LNCAP (cell line): Measurements from ENCODE around the gene MYCBP2.

Experiments
- TF ChIP-seq, protein P1 (sequence below): fragments of 450-650 bp; IDR thresholded peaks from 2 replicates; pipeline ENCODE4 v1.5.1; 2017; ENCODE audit warnings: mild to moderate bottlenecking

Gene MYCBP2

DNA sequence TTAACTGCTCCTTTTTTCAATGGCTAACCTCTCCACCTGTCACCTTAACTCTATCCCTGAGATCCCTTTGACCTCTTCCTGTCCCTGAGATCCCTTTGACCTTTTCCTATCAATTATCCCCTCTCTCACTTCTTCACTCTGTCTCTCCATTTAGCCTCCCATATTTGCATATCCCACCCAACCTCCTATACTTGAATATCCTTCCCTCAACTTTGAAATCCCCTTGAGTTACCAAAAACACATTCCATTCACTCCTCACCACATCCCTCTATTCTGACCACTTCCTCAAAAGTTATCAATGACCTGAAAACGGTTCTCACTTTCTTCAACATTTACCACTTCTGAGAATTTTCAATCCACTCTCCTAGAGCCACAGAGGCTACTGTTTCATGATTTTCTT lies 3.0 kb downstream of the MYCBP2 start:
- TF ChIP-seq, protein P1, sequence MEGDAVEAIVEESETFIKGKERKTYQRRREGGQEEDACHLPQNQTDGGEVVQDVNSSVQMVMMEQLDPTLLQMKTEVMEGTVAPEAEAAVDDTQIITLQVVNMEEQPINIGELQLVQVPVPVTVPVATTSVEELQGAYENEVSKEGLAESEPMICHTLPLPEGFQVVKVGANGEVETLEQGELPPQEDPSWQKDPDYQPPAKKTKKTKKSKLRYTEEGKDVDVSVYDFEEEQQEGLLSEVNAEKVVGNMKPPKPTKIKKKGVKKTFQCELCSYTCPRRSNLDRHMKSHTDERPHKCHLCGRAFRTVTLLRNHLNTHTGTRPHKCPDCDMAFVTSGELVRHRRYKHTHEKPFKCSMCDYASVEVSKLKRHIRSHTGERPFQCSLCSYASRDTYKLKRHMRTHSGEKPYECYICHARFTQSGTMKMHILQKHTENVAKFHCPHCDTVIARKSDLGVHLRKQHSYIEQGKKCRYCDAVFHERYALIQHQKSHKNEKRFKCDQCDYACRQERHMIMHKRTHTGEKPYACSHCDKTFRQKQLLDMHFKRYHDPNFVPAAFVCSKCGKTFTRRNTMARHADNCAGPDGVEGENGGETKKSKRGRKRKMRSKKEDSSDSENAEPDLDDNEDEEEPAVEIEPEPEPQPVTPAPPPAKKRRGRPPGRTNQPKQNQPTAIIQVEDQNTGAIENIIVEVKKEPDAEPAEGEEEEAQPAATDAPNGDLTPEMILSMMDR, result no peak

DNA sequence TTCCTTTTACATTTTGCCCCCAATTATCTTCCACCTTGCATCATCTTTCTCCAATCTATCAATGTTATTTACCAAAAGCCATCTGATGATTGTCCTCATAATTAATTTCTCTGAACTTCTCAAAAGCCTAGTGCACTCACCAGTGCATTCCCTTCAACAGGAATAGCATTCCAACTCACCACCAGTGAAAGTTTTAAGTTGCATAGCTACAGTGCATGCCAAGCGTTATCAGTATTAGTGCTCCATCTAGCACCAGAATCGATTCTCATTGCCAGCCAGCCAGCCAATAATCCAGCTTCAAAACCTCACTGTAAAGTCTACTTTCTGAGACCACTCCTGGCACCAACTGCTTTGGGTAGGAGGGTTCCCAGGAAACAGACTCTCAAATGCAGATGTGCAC lies 7.4 kb downstream of the MYCBP2 start:
- TF ChIP-seq, protein P1, result no peak

DNA sequence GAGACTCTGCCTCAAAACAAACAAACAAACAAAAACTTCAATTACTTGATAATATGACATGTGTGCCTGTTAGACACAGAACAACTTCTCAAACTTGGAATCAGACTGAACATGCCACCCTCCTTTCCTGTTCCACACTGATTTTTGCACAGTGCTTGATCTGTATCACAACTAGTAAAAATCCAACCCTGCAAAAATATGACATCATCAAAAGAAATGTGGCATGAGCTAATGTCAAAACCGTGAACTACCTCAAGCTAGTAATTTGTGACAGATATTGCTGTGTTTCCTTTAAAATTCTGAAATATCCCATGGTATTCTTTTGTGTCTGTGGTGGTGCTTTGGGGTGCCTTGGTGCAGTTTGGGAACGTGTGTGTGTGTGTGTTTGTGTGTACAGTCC lies 8.2 kb downstream of the MYCBP2 start:
- TF ChIP-seq, protein P1, result no peak

DNA sequence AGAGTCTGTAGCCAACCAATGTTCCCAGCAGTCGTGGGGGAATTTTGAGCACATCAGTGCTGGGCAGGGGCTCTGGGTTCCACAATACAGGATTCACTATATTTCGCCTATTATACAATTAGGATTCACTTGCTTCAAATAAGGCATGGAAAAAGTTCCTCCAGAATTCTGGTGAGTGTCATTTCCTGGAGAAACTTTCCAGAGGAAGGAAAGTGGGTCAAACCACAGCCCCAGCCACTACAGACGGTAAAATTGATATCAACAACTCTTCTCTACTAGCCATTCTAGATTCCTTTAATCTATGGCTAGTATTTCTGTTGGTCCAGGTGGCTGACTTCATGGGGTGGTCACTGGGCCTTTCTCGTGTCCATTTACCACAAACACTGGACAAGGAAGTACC lies 10.5 kb downstream of the MYCBP2 start:
- TF ChIP-seq, protein P1, result no peak

DNA sequence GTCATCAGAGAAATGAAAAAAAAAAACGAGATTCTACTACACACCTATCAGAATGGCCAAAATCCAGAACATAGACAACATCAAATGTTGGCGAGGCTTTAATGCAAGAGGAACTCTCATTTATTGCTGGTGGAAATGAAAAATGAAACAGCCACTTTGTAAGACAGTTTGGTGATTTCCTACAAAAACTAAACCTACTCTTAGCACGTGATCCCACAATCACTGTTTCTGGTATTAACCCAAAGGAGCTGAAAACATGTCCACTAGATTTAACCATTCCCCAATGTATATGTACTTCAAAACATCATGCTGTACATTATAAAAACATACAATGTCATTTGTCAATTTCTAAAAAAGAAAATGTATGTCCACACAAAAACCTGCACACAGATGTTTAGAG lies 13.0 kb downstream of the MYCBP2 start:
- TF ChIP-seq, protein P1, result no peak

DNA sequence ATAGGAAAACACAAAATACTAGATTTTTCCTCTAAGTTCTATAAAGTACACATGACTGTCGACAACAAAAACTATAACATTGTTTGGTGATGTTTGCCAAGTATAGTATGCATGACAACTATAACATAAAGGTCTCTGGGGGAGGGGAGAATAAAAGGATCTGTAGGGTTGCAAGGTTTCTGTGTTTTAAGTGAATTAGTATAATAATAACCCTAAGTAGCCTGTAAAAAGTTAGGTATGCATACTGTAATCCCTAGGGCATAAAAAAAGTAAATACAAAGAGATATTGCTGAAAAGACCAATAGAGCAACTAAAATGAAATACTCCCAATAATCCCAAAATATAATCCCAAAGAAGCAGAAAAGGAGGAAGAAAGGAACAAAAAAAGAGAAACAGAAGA lies 14.6 kb downstream of the MYCBP2 start:
- TF ChIP-seq, protein P1, result no peak

DNA sequence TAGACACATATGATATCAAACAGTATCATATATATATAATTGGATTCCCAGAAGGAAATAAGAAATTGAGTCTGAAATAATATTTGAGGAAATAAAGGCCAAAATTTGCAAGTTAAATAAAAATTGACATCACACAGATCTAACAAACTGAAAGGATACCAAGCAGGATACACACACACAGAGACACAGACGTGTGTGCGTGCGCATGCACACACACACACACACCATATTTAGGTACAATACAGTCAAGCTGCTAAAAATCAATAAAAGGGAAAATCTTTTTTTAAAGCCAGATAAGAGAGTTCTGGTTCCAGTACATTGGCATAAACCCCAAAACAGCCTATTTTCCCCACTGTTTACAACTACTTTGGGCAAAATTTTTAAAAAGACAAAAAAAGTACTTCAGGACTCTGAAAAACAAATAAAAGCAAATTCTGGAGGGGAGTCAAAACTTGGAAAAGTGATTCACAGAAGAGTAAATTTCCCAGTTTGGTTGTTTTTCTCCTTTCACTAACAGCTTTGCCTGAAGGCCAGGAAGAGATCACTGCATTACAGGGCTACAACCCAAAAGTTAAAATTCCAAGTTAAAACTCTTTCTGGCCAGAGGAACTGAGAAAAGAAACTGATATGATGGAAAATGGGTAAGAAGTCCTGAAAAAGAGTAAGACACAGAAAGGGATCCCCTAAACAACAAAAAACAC lies 16.2 kb downstream of the MYCBP2 start:
- TF ChIP-seq, protein P1, result no peak

DNA sequence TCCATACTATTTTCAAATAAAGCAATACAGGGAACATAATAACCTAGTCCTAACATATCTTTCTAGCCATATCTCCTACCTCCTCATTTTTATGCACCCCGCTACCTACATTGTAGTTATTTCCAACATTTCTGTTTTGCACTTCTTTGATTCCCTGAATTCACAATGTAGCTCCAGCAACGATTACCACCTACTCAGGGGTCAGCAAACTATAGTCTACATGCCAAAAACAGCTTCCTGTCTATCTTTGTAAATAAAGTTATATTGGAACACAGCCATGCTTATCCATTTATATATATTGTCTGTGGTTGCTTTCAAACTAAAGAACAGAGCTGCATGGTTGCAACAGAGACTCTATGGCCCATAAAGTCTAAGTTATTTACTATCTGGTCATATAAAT lies 16.7 kb downstream of the MYCBP2 start:
- TF ChIP-seq, protein P1, result no peak
